GM18505 (cell line): Measurements from ENCODE around the gene MAJIN.

Source experiments
- ATAC-seq: cut with Tn5 transposase; IDR thresholded peaks from one replicate; pipeline ENCODE4 v1.9.1; 2021; ENCODE audit not compliant: unreplicated experiment
- POLR2A ChIP-seq: IDR thresholded peaks from 4 replicates; pipeline ENCODE4 v1.6.1; 2011; ENCODE audit warnings: borderline replicate concordance; ENCODE audit not compliant: insufficient read depth, insufficient read length; ENCODE audit errors: extremely low read depth

The MAJIN gene

DNA sequence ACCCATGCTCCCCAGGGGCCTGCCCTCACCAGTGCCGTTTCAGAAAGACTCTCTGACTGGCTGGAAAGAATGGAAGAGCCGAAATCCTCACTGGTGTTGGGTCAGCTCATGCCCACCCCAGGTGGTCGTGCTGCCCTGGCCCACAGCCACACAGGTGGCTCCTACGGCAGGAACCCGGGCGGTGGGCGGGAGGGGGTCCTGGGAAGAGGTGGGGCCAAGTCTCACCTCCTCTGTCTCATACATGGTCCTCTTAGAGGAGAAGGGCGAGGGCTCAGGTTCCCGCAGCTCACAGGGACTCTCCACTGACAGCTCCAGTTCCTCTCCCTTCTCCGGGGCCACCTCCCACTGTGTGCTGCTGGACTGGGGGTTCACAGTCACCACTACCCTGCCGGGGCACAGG lies 63.1 kb downstream of the MAJIN start:
- no peak for ATAC-seq
- no peak for TF ChIP-seq POLR2A

DNA sequence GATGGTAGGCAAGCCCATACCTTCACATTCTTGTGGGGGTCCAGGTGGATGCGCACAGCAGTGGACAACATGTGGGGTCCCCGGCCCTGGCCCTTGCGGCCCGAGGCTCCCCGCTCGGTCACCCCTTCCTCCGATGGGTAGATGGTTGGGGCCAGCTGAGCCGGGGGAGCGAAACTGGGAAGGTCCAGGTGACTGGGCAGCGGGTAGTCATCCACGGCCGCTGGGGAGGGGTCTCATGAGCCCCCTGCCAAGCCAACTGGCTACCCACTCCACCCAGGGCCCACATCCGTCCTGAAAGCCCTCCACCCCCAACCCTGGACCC lies 65.6 kb downstream of the MAJIN start:
- ATAC-seq, result no peak
- TF ChIP-seq POLR2A, result no peak

DNA sequence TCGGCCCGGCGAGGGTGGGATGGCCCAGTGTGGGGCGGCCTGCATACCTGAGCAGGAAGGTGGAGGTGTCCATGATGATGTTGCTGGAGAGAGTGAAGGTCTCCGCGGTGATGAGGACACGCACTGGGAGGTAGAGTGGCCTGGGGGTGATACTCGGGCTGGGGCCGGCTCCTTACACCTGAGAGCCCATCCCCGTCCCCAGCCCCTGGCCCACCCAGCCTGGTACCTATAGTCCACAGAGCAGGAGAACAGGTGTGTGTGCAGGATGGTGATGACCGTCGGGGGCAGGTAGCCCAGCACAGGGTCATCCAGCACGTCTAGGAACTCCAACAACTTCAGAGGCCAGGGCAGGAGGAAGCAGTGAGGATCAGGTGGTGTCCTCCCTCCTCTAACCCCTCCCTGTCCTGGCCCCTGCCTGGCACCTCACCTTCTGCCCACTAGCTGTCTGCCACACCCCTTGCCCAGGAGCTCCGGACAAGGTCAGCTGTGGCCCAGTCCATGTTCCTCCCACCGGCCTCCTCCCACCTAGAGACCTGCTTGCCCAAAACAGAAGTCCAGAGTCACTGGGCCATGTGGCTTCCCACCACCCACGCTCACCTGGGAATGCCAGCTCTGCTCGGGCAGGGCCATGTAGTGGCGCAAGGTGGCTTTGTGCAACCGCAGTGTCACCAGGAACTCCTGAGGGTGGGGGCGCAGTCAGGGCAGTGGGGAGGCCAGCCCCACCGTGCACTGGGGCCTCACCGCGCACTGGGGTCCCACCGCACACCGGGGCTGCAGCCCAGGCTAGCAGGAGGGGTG lies 66.2 kb downstream of the MAJIN start:
- no peak for ATAC-seq
- TF ChIP-seq POLR2A, result no peak

DNA sequence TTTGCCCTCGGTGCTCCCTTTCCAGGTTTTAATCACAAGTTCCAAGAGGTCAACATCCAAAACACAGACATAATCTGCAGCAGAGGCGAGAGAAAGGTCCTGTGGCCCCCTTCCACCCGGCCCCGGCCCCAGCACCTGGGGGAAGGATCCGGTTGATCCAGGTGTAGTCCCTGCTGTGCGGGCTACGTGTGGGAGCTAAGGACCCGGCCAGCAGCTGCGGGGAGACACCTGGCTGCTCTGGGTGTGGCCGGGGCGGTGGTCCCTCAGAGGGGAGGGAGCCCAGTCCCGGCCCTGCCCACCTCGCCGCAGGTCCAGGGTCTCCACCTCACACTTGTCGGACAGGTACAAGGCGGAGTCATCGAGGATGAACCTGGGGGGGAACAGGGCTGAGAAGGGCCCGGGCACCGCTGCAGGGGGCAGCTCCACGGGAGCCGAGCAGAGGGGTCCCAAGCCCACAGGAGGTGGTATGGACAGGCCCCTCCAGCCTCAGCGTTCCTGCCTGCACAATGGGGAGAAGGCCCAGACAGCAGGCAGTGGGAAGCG lies 68.5 kb downstream of the MAJIN start:
- ATAC-seq, result no peak
- no peak for TF ChIP-seq POLR2A

DNA sequence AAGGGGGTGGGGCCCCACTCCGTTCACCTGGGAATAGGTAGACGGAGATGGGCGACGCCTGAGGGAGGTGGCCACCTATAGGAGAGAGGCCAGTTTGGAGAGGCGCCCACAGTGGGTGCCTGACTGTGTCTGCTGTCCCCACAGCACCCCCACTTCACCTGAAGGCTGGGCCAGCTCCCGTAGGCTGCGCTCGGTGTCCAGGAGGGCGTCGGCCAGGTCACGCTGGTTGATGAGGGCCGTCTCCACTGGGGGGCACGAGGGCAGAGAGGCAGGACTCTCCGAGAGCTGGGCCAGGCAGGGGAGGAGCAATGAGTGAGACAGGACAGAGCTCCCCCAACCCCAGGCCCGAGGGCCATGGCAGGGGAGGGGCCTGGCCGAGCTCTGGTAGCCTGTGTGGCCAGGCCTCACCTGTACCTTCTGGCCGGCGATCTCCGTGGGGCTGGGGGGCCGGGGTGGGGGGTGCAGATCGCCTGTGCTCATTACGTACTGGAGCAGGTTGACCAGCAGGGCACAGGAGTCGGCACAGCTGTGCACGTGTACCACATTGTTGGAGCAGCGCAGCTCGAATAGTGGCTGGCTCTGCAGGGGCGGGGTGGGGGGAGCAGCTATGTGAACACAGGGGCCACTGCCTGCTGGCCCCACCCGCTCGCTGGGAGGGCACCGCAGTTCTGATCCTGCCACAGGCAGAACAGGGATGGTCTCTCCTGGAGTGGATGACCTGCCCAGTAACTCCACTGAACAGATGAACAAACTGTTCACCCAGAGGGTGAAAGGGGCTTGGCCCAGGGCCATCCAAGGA lies 69.6 kb downstream of the MAJIN start:
- ATAC-seq, result no peak
- TF ChIP-seq POLR2A, result no peak

DNA sequence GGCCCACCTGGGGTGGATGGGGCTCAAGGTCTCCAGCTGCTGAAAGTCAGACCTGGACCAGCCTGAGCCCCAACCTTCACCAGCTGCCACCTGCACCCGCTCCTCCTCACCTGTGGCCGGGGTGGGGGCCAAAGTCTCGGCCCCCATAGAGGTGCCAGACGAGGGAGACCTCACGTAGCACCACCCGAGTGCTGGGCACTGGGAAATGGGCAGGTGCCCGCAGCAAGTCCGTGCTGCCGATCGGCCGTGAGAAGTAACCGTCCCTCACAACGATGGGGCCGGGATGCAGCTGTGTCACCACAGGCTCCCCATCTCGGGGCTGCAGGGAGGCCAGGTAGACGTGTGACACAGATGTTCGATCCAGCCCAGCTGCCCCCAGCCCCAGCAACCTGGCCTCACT lies 71.1 kb downstream of the MAJIN start:
- no peak for ATAC-seq
- TF ChIP-seq POLR2A, result no peak

DNA sequence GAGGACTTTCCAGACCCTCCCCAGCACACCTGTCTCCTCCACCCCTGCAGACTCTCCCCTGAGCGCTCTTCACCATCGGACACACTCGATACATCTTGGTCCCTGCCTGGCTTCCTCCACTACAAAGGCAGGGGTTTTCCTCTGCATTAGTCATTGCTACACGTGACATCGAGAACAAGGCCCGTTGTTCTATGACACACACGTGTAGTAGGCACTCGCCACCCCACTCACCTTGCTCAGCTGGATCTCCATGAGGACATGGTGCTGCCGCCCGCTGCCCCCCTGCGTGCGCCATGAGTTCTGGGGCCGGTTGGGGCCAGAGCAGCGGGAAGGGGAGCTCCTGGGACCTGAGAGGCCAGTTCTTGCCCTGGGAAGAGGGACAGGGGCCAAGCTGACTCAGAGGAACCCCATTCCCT lies 71.6 kb downstream of the MAJIN start:
- ATAC-seq, result no peak
- TF ChIP-seq POLR2A, result no peak

DNA sequence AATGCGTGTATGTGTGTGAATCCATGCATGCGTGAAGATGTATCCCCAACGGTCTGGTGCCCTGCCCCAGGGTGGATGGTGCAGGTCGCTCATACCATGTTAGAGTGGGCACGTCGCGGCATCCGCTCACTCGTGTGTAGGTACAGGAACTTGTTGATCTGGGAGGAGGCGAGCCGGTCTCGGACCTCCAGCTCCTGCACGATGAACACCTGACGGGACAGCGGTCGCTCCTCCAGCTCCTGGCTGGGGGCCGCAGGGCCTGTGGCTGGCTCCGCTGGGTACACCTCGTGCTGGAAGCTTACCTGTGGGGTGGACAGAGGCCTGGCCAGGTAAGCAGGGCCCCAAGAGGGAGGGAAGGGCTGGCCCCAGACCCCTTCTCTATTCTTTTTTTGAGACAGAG lies 73.4 kb downstream of the MAJIN start:
- TF ChIP-seq POLR2A, result no peak
- ATAC-seq, result no peak

DNA sequence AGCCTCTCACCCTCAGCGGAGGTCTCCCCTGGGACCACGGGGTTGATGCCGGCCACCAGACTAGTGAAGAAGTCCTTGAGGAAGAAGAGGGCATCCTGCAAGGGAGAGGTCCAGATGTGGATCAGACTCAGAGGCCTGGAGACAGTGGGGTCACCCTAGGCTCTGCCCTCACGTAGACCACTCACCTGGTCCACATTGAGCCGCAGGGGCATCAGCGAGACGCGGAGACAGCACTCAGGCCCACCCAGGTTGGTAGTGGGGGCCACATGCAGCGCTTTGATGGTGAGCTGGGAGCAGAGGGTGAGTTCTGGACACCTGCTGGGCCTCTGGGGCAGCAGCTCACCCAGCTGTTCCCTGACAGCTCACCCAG lies 73.8 kb downstream of the MAJIN start:
- no peak for TF ChIP-seq POLR2A
- ATAC-seq, result no peak

DNA sequence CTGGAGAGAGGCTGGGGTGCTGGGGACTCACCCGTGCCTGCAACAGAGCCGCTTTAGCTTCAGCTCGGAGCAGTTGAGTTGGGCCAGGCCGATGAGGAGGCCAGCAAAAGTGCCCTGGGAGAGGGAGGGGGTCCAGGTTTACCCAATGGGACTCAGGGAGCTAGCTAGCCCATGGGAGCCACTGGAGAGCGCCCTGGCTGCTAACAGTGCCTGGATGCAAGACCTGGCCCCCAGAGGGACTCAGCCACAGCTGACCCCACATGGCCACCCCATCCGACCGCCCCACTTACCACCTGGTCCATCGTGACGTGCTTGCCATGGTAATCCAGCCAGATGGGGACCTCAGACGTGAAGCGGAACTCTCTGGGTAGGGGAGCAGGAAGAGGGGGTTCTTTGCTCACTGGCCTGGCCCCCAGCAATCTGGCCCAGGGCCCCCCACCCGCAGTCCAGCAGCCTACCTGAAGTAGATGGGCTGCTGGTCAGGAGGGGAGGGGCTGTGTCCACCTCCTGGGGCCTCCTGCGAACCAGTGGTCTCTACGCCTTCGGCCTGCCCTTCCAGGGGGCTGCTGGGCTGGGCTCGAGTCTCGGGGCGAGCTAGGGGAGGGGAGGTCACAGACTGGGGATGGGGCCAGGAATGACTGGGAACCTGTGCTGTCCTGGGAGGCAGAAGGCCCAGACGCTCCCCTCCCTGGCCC lies 74.4 kb downstream of the MAJIN start:
- ATAC-seq, result no peak
- no peak for TF ChIP-seq POLR2A

DNA sequence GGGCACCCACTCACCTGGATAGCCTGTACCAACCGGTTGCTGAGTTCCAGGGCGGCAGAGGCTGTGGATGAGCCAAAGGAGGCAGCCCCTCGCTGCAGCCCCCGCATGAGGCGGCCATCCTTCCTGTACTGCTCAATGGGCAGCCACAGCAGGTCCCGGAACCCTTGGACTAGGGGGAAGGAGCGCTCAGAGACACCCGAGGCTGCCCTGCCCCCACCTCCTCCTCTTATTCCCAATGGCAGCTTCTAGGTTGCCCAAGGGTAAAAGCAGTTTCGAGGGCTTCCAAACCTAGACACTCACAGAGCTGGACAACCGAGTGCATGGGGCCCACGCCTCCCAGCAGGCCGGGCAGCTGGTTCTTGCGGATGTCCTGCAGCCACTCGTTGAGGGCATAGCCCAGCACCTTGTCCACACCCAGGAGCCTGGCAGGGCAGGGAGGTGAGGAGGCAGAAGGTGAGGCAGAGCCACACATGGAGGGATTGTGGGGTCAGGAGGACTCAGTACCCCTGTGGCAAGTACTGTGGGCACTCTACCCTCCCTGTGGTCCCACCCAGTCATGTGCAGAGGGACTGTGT lies 75.4 kb downstream of the MAJIN start:
- no peak for TF ChIP-seq POLR2A
- ATAC-seq, result no peak

DNA sequence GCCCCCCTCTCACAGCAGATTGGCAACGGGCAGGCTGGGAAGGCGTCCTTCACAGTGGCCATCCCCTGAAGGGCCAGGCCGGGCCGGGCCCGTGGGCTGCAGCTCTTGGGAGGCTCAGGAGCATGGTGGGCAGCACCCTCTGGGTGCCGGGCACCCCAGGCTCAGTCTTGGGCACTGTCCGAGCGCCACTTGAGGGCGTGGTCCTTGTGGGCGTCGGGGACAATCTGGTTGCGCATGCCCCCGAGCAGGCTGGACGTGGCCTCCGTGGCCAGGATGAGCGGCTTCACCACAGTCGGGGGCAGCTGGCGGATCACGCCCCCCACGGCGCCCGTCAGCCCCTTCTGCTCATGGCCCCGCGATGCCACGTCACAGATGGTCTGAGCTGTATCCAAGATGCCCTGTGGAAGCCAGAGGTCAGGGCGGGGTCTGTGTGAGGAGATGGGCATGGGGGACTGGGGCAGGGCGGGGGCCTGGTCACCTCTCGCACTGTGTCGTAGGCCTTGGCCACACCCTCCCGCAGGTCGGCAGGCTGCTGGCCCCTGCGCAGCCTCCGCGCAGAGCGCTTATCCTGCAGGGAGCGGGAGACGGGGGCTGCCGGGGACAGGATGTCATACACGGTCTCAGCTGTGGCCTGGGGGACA lies 77.0 kb downstream of the MAJIN start:
- TF ChIP-seq POLR2A, result no peak
- no peak for ATAC-seq
